Suprapubic skin (tissue), 4 donors: ENCODE measurements around the gene FBXL13. TPM values are rescaled to one million over a fixed set of nuclear protein-coding genes. Genes with fewer than 3 reads are reported as not detected.
"Not testable (repeated sequence)": the region's sequence is repeated elsewhere in the genome, so short reads cannot be mapped to it uniquely, and the experiment has no call there.

Experiments
- DNase-seq, 2 donors: peaks; one replicate each; pipeline ENCODE4 v3.0.0-alpha.2; 2019; ENCODE audit warnings: low spot score in 2 of 2
- H3K27ac ChIP-seq: fragments of 200-600 bp; sonication (generic); one replicate; pipeline ENCODE4 v1.5.1; 2019
- H3K27me3 ChIP-seq: fragments of 200-600 bp; sonication (generic); one replicate; pipeline ENCODE4 v1.5.1; 2019
- H3K36me3 ChIP-seq: fragments of 200-600 bp; sonication (generic); one replicate; pipeline ENCODE4 v1.5.1; 2019
- H3K4me1 ChIP-seq: fragments of 200-600 bp; sonication (generic); one replicate; pipeline ENCODE4 v1.5.1; 2019
- H3K4me3 ChIP-seq: fragments of 200-600 bp; sonication (generic); one replicate; pipeline ENCODE4 v1.5.1; 2019; ENCODE audit warnings: mild to moderate bottlenecking
- H3K9me3 ChIP-seq: fragments of 200-600 bp; sonication (generic); one replicate; pipeline ENCODE4 v1.5.1; 2019
- EP300 ChIP-seq: sonication (generic); formaldehyde crosslinking; IDR thresholded peaks from one replicate; pipeline ENCODE4 v1.6.1; 2017; ENCODE audit warnings: antibody characterized with exemption
- POLR2A ChIP-seq, 2 donors: fragments of 450-650 bp; IDR thresholded peaks; one replicate each; pipeline ENCODE4 v1.6.1; 2017; ENCODE audit warnings: antibody characterized with exemption in 2 of 2, mild to moderate bottlenecking in 2 of 2, moderate library complexity in 2 of 2
- POLR2AphosphoS5 ChIP-seq, 3 donors: sonication (generic); formaldehyde crosslinking; IDR thresholded peaks; one replicate each; pipeline ENCODE4 v1.6.1; 2017; ENCODE audit warnings: antibody characterized with exemption in 3 of 3
- WGBS: methylation state at CpG from one replicate; pipeline ENCODE4 v1.1.5; 2018; 5-methylcytosine and 5-hydroxymethylcytosine counted together
- total RNA-seq, 4 donors: library from RNA; depleted of rRNA; stranded (reverse); fragments of >200 nt; gene quantifications; one replicate each; pipeline ENCODE4 v1.1.0, GENCODE V29; 2016
- TF ChIP-seq, protein P1 (sequence below), 2 donors: fragments of 200-600 bp in 1 of 2; fragments of 450-650 bp in 1 of 2; sonication (generic) in 1 of 2; IDR thresholded peaks; one replicate each; pipeline ENCODE4 v1.5.1; 2016 to 2019; ENCODE audit warnings: antibody characterized with exemption in 2 of 2, mild to moderate bottlenecking in 1 of 2, moderate library complexity in 1 of 2

The FBXL13 gene
- total RNA-seq, 4 donors from 2014 or later: 0.30 to 1.4 (median 0.81) TPM

DNA sequence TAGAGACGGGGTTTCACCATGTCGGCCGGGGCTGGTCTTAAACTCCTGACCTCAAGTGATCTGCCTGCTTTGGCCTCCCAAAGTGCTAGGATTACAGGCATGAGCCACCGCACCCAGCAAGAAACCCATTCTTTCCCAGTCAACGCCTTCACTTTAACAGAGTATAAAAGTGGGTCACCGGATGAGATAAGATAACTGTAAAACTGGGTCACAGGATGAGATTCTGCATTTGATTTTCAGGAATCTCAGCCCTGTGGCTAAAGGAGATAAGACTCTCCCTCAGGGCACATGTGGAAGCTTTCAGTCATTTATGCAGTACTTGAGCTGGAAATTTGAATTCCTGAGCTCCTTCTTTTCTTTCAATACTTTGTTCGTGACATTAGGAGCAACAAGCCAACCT lies 91.0 kb downstream of the FBXL13 start:
- no peak overlapping the region for H3K27ac ChIP-seq
- TF ChIP-seq, protein P1, sequence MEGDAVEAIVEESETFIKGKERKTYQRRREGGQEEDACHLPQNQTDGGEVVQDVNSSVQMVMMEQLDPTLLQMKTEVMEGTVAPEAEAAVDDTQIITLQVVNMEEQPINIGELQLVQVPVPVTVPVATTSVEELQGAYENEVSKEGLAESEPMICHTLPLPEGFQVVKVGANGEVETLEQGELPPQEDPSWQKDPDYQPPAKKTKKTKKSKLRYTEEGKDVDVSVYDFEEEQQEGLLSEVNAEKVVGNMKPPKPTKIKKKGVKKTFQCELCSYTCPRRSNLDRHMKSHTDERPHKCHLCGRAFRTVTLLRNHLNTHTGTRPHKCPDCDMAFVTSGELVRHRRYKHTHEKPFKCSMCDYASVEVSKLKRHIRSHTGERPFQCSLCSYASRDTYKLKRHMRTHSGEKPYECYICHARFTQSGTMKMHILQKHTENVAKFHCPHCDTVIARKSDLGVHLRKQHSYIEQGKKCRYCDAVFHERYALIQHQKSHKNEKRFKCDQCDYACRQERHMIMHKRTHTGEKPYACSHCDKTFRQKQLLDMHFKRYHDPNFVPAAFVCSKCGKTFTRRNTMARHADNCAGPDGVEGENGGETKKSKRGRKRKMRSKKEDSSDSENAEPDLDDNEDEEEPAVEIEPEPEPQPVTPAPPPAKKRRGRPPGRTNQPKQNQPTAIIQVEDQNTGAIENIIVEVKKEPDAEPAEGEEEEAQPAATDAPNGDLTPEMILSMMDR (IDR thresholded peaks at IDR 0.05): no peak
- no peak for TF ChIP-seq EP300
- H3K4me3 ChIP-seq: no peak overlapping the region
- DNase-seq: no peak
- no peaks in the 10 kb centered on the region for H3K36me3 ChIP-seq
- H3K9me3 ChIP-seq: no peaks in the 10 kb centered on the region
- WGBS: 66% methylated on average over 7 of the region's 7 CpGs
- H3K27me3 ChIP-seq: no peaks in the 10 kb centered on the region
- no peaks in the 10 kb centered on the region for H3K4me1 ChIP-seq

DNA sequence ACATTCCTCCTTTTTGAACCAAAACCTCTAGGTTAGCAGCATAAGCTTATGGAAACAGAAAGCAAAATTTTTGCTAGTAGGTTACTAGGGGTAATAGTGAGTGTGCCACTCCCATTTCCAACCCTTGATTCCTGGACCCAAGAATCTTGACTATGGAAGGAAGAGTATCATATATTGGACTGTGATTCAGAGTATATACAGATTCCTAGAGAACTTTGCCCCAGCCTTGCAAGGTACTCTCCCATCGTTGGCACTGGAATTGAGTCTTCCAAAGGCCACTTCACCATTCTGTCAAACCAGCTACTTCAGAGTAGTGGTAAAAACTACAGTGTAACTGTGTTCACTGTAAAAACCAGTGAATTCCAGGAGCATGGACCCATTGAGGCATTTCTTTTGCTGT lies 92.4 kb downstream of the FBXL13 start:
- no peak for DNase-seq
- TF ChIP-seq, protein P1 (IDR thresholded peaks at IDR 0.05): no peak
- TF ChIP-seq POLR2A (IDR thresholded peaks at IDR 0.05) (no peak), POLR2AphosphoS5 (IDR thresholded peaks at IDR 0.05) (no peak), EP300 (no peak)
- Histone ChIP-seq H3K4me3 (no peak overlapping the region), H3K27ac (no peak overlapping the region), H3K27me3 (no peaks in the 10 kb centered on the region), H3K9me3 (no peaks in the 10 kb centered on the region), H3K4me1 (peaks cover 4% of the 10 kb centered on the region), H3K36me3 (no peaks in the 10 kb centered on the region)
- WGBS: 80% methylated on average over 1 of the region's 1 CpG

DNA sequence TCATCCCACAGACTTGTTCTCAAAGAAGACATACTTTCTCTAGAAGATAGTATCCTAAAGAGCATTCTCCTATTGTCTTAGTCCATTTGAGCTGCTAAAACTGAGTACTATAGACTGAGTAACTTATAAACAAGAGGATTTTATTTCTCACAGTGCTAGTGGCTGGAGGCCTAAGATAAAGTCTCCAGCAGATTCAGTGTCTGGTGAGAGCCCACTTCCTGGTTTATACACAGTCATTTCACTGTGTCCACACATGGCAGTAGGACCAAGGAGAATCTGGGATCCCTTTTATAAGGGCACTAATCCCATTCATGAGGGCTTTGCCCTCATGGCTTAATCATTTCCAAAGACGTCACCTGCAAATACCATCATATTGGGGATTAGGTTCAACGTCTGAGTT lies 93.1 kb downstream of the FBXL13 start:
- no peak for DNase-seq
- Histone ChIP-seq H3K27ac (no peak overlapping the region), H3K9me3 (no peaks in the 10 kb centered on the region), H3K36me3 (no peaks in the 10 kb centered on the region), H3K27me3 (no peaks in the 10 kb centered on the region), H3K4me1 (peaks cover 4% of the 10 kb centered on the region), H3K4me3 (no peak overlapping the region)
- TF ChIP-seq POLR2AphosphoS5 (IDR thresholded peaks at IDR 0.05) (no peak), EP300 (no peak), POLR2A (IDR thresholded peaks at IDR 0.05) (no peak)
- TF ChIP-seq, protein P1 (IDR thresholded peaks at IDR 0.05): no peak
- WGBS: 96% methylated on average over 2 of the region's 2 CpGs

DNA sequence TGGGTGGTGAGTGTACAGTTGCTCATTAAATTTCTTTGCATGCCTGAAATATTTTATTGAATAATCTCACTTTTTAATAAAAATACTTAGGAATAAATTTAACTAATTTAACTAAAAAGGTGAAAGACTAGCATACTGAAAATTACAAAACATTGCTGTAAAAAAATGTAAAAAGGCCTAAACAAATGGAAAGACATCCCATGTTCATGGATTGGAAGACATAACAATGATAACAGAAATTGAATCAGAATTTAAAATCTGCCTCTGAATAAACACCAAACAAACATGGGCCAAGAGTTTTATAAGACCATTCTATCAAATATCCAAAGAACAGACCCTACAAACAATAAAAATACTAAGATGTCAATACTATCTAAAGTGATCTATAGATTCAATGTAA lies 94.9 kb downstream of the FBXL13 start:
- Histone ChIP-seq H3K27ac (no peak overlapping the region), H3K36me3 (no peaks in the 10 kb centered on the region), H3K4me3 (no peak overlapping the region), H3K27me3 (no peaks in the 10 kb centered on the region), H3K9me3 (no peaks in the 10 kb centered on the region), H3K4me1 (peaks cover 4% of the 10 kb centered on the region)
- no peak for DNase-seq
- TF ChIP-seq, protein P1 (IDR thresholded peaks at IDR 0.05): no peak
- TF ChIP-seq EP300: no peak
- no peak for TF ChIP-seq POLR2A (IDR thresholded peaks at IDR 0.05)
- no peak for TF ChIP-seq POLR2AphosphoS5 (IDR thresholded peaks at IDR 0.05)

DNA sequence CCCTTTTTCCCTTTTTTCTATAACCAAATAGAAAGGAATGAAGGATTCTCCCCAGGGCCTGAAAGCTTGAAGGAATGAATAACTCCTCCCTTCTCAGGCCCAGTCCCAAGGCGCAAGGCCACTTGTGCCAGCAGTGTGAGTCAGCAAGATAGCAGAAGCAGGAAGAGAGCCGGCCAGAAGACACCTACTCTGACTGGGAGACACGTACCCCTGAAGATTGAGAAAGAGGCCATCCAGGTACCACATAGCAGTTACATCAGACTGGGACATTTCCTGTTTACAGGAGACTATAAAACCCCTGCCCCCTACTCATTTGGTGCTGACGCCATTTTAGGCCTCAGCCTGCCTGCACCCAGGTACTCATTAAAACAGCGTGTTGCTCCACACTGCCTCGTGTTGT lies 96.3 kb downstream of the FBXL13 start:
- H3K4me3 ChIP-seq: no peak overlapping the region
- TF ChIP-seq, protein P1 (IDR thresholded peaks at IDR 0.05): no peak
- TF ChIP-seq POLR2A (IDR thresholded peaks at IDR 0.05): no peak
- no peak for TF ChIP-seq EP300
- no peak for TF ChIP-seq POLR2AphosphoS5 (IDR thresholded peaks at IDR 0.05)
- no peaks in the 10 kb centered on the region for H3K9me3 ChIP-seq
- H3K27me3 ChIP-seq: no peaks in the 10 kb centered on the region
- no peak for DNase-seq
- WGBS: 46% methylated on average over 6 of the region's 6 CpGs
- H3K27ac ChIP-seq: no peak overlapping the region
- H3K36me3 ChIP-seq: no peaks in the 10 kb centered on the region
- H3K4me1 ChIP-seq: peaks cover 4% of the 10 kb centered on the region

DNA sequence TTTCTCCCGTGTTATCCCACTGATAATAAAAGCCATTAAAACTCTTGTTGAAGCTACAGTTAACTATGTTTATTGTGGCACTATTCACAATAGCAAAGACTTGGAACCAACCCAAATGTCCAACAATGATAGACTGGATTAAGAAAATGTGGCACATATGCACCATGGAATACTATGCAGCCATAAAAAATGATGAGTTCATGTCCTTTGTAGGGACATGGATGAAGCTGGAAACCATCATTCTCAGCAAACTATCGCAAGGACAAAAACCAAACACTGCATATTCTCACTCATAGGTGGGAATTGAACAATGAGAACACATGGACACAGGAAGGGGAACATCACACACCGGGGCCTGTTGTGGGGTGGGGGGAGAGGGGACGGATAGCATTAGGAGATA lies 97.0 kb downstream of the FBXL13 start:
- H3K4me1 ChIP-seq, H3K27ac ChIP-seq, H3K27me3 ChIP-seq, H3K36me3 ChIP-seq, H3K9me3 ChIP-seq, DNase-seq, H3K4me3 ChIP-seq: not testable (repeated sequence)
- 87% methylated on average over 4 of the region's 4 CpGs for WGBS
